IMR-90 (cell line): ENCODE results near the gene HACD4. TPM values are rescaled to one million over a fixed set of nuclear protein-coding genes. Genes with fewer than 3 reads are reported as not detected.

Experiments used
- ATAC-seq: fragments of 200-7000 bp; cut with Tn5 transposase; 2 replicates; pipeline ENCODE4 v1.9.1; 2020; ENCODE audit warnings: low read depth, mild to moderate bottlenecking, moderate library complexity
- BruUV-seq: library from RNA; stranded (reverse); fragments of 400-500 nt; replicated peaks from 2 replicates; lab custom pipeline; 2021; lab: Mats Ljungman, UMichigan
- CTCF ChIA-PET: fragments of 300-600 bp; formaldehyde crosslinking; extraction: SDS; loops from one replicate; lab custom pipeline; 2021; ENCODE audit warnings: antibody characterized with exemption; lab: Yijun Ruan, JAX
- POLR2A ChIA-PET: fragments of 300-600 bp; sonication (Branson Sonifier 250); formaldehyde crosslinking; loops from one replicate; lab custom pipeline; 2022; ENCODE audit warnings: antibody characterized with exemption; ENCODE audit not compliant: unreplicated experiment; lab: Charles Lee
- DNase-seq: peaks from one replicate; pipeline ENCODE4 v3.0.0; 2013
- H2AFZ ChIP-seq: replicated peaks from 2 replicates; pipeline ENCODE3; 2013; ENCODE audit warnings: low read length, mild to moderate bottlenecking; ENCODE audit not compliant: poor library complexity
- H2AK5ac ChIP-seq: 2 replicates; pipeline ENCODE4 v1.6.1; 2013; ENCODE audit warnings: low read depth, low read length, inconsistent platforms
- H2AK9ac ChIP-seq: replicated peaks from 2 replicates; pipeline ENCODE3; 2013; ENCODE audit warnings: mild to moderate bottlenecking, low read depth, low read length, moderate library complexity; ENCODE audit not compliant: poor library complexity
- H2BK120ac ChIP-seq: 2 replicates; pipeline ENCODE4 v1.6.1; 2013; ENCODE audit warnings: low read depth, low read length, inconsistent platforms
- H2BK15ac ChIP-seq: 3 replicates; pipeline ENCODE4 v1.6.1; 2013; ENCODE audit warnings: low read depth, low read length, inconsistent platforms
- H2BK20ac ChIP-seq: 2 replicates; pipeline ENCODE4 v1.6.1; 2013; ENCODE audit warnings: low read depth, mild to moderate bottlenecking, inconsistent platforms, low read length, moderate library complexity
- H2BK5ac ChIP-seq: 2 replicates; pipeline ENCODE4 v1.6.1; 2013; ENCODE audit warnings: mild to moderate bottlenecking, low read depth, low read length, inconsistent platforms; ENCODE audit not compliant: poor library complexity, severe bottlenecking
- H3K14ac ChIP-seq: replicated peaks from 2 replicates; pipeline ENCODE4 v1.6.1; 2013; ENCODE audit warnings: low read depth, low read length, inconsistent platforms
- H3K18ac ChIP-seq: 2 replicates; pipeline ENCODE4 v1.6.1; 2013; ENCODE audit warnings: low read depth, low read length, control low read depth
- H3K23ac ChIP-seq: 2 replicates; pipeline ENCODE4 v1.6.1; 2013; ENCODE audit warnings: low read depth, low read length, inconsistent platforms
- H3K27ac ChIP-seq: 2 replicates; pipeline ENCODE4 v1.5.1; 2013; ENCODE audit warnings: mild to moderate bottlenecking, control low read depth, low read length; ENCODE audit not compliant: insufficient read depth
- H3K27me3 ChIP-seq: 2 replicates; pipeline ENCODE4 v1.6.1; 2013; ENCODE audit warnings: low read length; ENCODE audit not compliant: control insufficient read depth, insufficient read depth
- H3K36me3 ChIP-seq: 2 replicates; pipeline ENCODE4 v1.6.1; 2013; ENCODE audit warnings: low read length, mixed read lengths; ENCODE audit not compliant: control insufficient read depth, insufficient read depth
- H3K4ac ChIP-seq: 2 replicates; pipeline ENCODE4 v1.6.1; 2013; ENCODE audit warnings: low read depth, low read length, inconsistent platforms
- H3K4me1 ChIP-seq: 2 replicates; pipeline ENCODE4 v1.6.1; 2013; ENCODE audit warnings: low read length, mixed read lengths; ENCODE audit not compliant: control insufficient read depth, insufficient read depth
- H3K4me2 ChIP-seq: 2 replicates; pipeline ENCODE4 v1.6.1; 2013; ENCODE audit warnings: low read depth, mild to moderate bottlenecking, control low read depth, low read length, moderate library complexity
- H3K4me3 ChIP-seq: 2 replicates; pipeline ENCODE4 v1.5.1; 2013; ENCODE audit warnings: low read depth, mild to moderate bottlenecking, control low read depth, low read length, moderate library complexity; ENCODE audit not compliant: insufficient read depth
- H3K56ac ChIP-seq: 2 replicates; pipeline ENCODE4 v1.6.1; 2013; ENCODE audit warnings: low read length, inconsistent platforms; ENCODE audit not compliant: insufficient read depth; ENCODE audit errors: extremely low read depth
- H3K79me1 ChIP-seq, 2 experiments: 2 replicates each; pipeline ENCODE4 v1.6.1; 2013; ENCODE audit warnings: low read length in 2 of 2, inconsistent platforms in 1 of 2, low read depth in 1 of 2
- H3K9ac ChIP-seq: 2 replicates; pipeline ENCODE4 v1.6.1; 2013; ENCODE audit warnings: low read depth, low read length, control low read depth
- H3K9me1 ChIP-seq: 2 replicates; pipeline ENCODE4 v1.6.1; 2013; ENCODE audit warnings: low read length, inconsistent platforms; ENCODE audit not compliant: insufficient read depth
- H3K9me3 ChIP-seq: 2 replicates; pipeline ENCODE4 v1.6.1; 2013; ENCODE audit warnings: low read length; ENCODE audit not compliant: control insufficient read depth, insufficient read depth
- H4K20me1 ChIP-seq: 2 replicates; pipeline ENCODE4 v1.6.1; 2013; ENCODE audit warnings: low read length, inconsistent platforms; ENCODE audit not compliant: insufficient read depth
- H4K5ac ChIP-seq: 2 replicates; pipeline ENCODE4 v1.6.1; 2013; ENCODE audit warnings: mild to moderate bottlenecking, low read depth, low read length, control low read depth
- H4K8ac ChIP-seq, 2 experiments: 2 replicates each; pipeline ENCODE4 v1.6.1; 2013; ENCODE audit warnings: low read depth in 2 of 2, low read length in 2 of 2, control low read depth in 1 of 2, inconsistent platforms in 1 of 2
- H4K91ac ChIP-seq: 2 replicates; pipeline ENCODE4 v1.6.1; 2013; ENCODE audit warnings: low read depth, low read length, inconsistent platforms; ENCODE audit not compliant: insufficient read depth
- BHLHE40 ChIP-seq: fragments of 150-350 bp; IDR thresholded peaks from 2 replicates; pipeline ENCODE4 v1.6.1; 2016; ENCODE audit warnings: mild to moderate bottlenecking, low read depth, low read length
- CTCF ChIP-seq: conservative IDR thresholded peaks from 2 replicates; pipeline ENCODE4 v1.5.1; 2012; ENCODE audit warnings: mild to moderate bottlenecking, low read depth, low read length, improper control_type of control experiment
- MAFK ChIP-seq: IDR thresholded peaks from 2 replicates; pipeline ENCODE4 v1.6.1; 2012; ENCODE audit warnings: low read depth, low read length, improper control_type of control experiment
- MXI1 ChIP-seq: IDR thresholded peaks from 2 replicates; pipeline ENCODE4 v1.6.1; 2012; ENCODE audit warnings: low read depth, mild to moderate bottlenecking, low read length, moderate library complexity, borderline replicate concordance
- POLR2A ChIP-seq: IDR thresholded peaks from 2 replicates; pipeline ENCODE4 v1.6.1; 2012; ENCODE audit warnings: mild to moderate bottlenecking, low read depth, low read length
- RCOR1 ChIP-seq: IDR thresholded peaks from 2 replicates; pipeline ENCODE4 v1.6.1; 2012; ENCODE audit warnings: mild to moderate bottlenecking, low read length, improper control_type of control experiment; ENCODE audit not compliant: insufficient replicate concordance
- RFX5 ChIP-seq: IDR thresholded peaks from 2 replicates; pipeline ENCODE4 v1.8.0; 2012; ENCODE audit warnings: low read depth, mild to moderate bottlenecking, low read length, moderate library complexity
- USF2 ChIP-seq: fragments of 150-350 bp; IDR thresholded peaks from 2 replicates; pipeline ENCODE4 v1.6.1; 2017; ENCODE audit warnings: mild to moderate bottlenecking, antibody characterized with exemption, low read length, low read depth
- WGBS, 2 experiments: methylation state at CpG; one replicate each; pipeline versions ENCODE4 v1.1.5 to v1.1.7; 2013; ENCODE audit warnings: missing lambda C conversion rate in 2 of 2; ENCODE audit not compliant: insufficient read length in 1 of 2; ENCODE audit errors: extremely low coverage in 2 of 2; 5-methylcytosine and 5-hydroxymethylcytosine counted together
- dilution Hi-C: fragments of 300-500 bp; cut with HindIII; formaldehyde crosslinking; loops from one replicate; pipeline ENCODE4 v1.14.3; 2018; ENCODE audit warnings: low sequenced_read_pairs; ENCODE audit not compliant: unreplicated experiment
- in situ Hi-C: fragments of 300-500 bp; cut with MboI; formaldehyde crosslinking; loops from 3 replicates; pipeline ENCODE4 v1.14.3; 2019; ENCODE audit warnings: low sequenced_read_pairs, inconsistent platforms, mixed read lengths
- intact Hi-C: fragments of 100-400 bp; cut with micrococcal nuclease; formaldehyde crosslinking; loops from 2 replicates; pipeline ENCODE4 v1.10.0; 2022
- polyA plus RNA-seq, 3 experiments: library from polyadenylated mRNA; depleted of rRNA; stranded (reverse); fragments of >200 nt; gene quantifications; 2 replicates each; pipeline ENCODE4 v1.2.3, GENCODE V29; 2012; ENCODE audit warnings: low replicate concordance in 1 of 3
- total RNA-seq: library from RNA; depleted of rRNA; stranded (reverse); fragments of >200 nt; gene quantifications from 2 replicates; pipeline ENCODE4 v1.2.3, GENCODE V29; 2012

Gene HACD4
- total and polyA plus RNA-seq, 2 of the 4 experiments (the other 2 are of a cell fraction): 1.9 to 2.2 TPM

- H3K4me1 ChIP-seq: no peaks in the 10 kb centered on the region
- H3K36me3 ChIP-seq: no peaks in the 10 kb centered on the region
- in situ Hi-C loops: no loop called here
- no peaks in the 10 kb centered on the region for H3K9me3 ChIP-seq
- ChIA-PET POLR2A (no interaction called here), CTCF (no interaction called here)
- H2AFZ ChIP-seq: no peak overlapping the region
- no peaks in the 10 kb centered on the region for H4K20me1 ChIP-seq
- no peak overlapping the region for H3K18ac ChIP-seq
- no peak overlapping the region for H3K14ac ChIP-seq
- no TSS peak for BruUV-seq
- H3K9me1 ChIP-seq: no peaks in the 10 kb centered on the region
- H4K8ac ChIP-seq: no peak overlapping the region
- TF ChIP-seq RCOR1 (no peak), MXI1 (no peak), BHLHE40 (no peak), RFX5 (no peak), POLR2A (no peak), CTCF (no peak), MAFK (no peak), USF2 (no peak)
- no peak overlapping the region for H3K56ac ChIP-seq
- intact Hi-C loops: no loop called here
- H3K27me3 ChIP-seq: no peaks in the 10 kb centered on the region; the same call in 1 of the 2 replicates
- ATAC-seq (no peak), DNase-seq (no peak)
- no peak overlapping the region for H2BK5ac ChIP-seq
- H2BK120ac ChIP-seq: no peak overlapping the region
- H2BK20ac ChIP-seq: no peak overlapping the region
- H3K9ac ChIP-seq: no peak overlapping the region
- no peak overlapping the region for H4K91ac ChIP-seq
- no peak overlapping the region for H2BK15ac ChIP-seq
- H3K4me3 ChIP-seq: no peak overlapping the region
- no peaks in the 10 kb centered on the region for H3K79me1 ChIP-seq
- H2AK9ac ChIP-seq: no peak overlapping the region
- no peak overlapping the region for H3K4me2 ChIP-seq
- no CpG with 5 or more reads among the region's 1 CpG for WGBS, 2 experiments
- H3K4ac ChIP-seq: no peak overlapping the region
- no peak overlapping the region for H4K5ac ChIP-seq
- H3K27ac ChIP-seq: no peak overlapping the region
- no peak overlapping the region for H3K23ac ChIP-seq
- H2AK5ac ChIP-seq: no peak overlapping the region
- dilution Hi-C loops: no loop called here
Measured at GRCh38 chr9:21080793-21081192, 49.4 kb upstream of the HACD4 start.
